SU-DHL-6 (cell line): Measurements from ENCODE around the gene S100A16.
"Not testable (repeated sequence)": the region's sequence is repeated elsewhere in the genome, so short reads cannot be mapped to it uniquely, and the experiment has no call there.

ENCODE experiments used
- H2AFZ ChIP-seq: fragments of 200-600 bp; sonication (generic); 2 replicates; pipeline ENCODE4 v1.6.1; 2014; ENCODE audit warnings: low read depth, mild to moderate bottlenecking, moderate library complexity, mixed read lengths, antibody characterized with exemption, low read length; ENCODE audit not compliant: severe bottlenecking
- H3F3A ChIP-seq: fragments of 200-600 bp; shearing (Covaris generic); 2 replicates; pipeline ENCODE4 v1.6.0; 2016; ENCODE audit warnings: antibody characterized with exemption, mild to moderate bottlenecking; ENCODE audit not compliant: insufficient read depth
- H3K27ac ChIP-seq: fragments of 200-600 bp; sonication (generic); 2 replicates; pipeline ENCODE4 v1.5.1; 2016; ENCODE audit warnings: low read depth, mild to moderate bottlenecking, low read length, moderate library complexity, mixed read lengths
- H3K27me3 ChIP-seq: fragments of 200-600 bp; sonication (generic), shearing (Covaris generic); 2 replicates; pipeline ENCODE4 v1.6.0; 2014; ENCODE audit warnings: mild to moderate bottlenecking, low read length
- H3K36me3 ChIP-seq: fragments of 200-600 bp; sonication (generic); 2 replicates; pipeline ENCODE4 v1.6.1; 2014; ENCODE audit warnings: mild to moderate bottlenecking, low read length, mixed read lengths
- H3K4me2 ChIP-seq: fragments of 300-600, 200-600 bp; shearing (Covaris generic), sonication (generic); 2 replicates; pipeline ENCODE4 v1.6.0; 2014; ENCODE audit warnings: low read length, low read depth, mild to moderate bottlenecking; ENCODE audit not compliant: poor library complexity, severe bottlenecking
- H3K4me3 ChIP-seq: fragments of 200-600 bp; sonication (generic); 2 replicates; pipeline ENCODE4 v1.5.1; 2014; ENCODE audit warnings: antibody characterized with exemption, low read length, mild to moderate bottlenecking, mixed read lengths; ENCODE audit not compliant: insufficient read depth, poor library complexity, severe bottlenecking
- H3K79me2 ChIP-seq: fragments of 200-600 bp; sonication (generic); 2 replicates; pipeline ENCODE4 v1.6.1; 2014; ENCODE audit warnings: mild to moderate bottlenecking, low read length, moderate library complexity; ENCODE audit not compliant: insufficient read depth
- H3K9ac ChIP-seq: fragments of 200-600 bp; sonication (generic); 2 replicates; pipeline ENCODE4 v1.7.0; 2014; ENCODE audit warnings: mild to moderate bottlenecking, low read length
- H3K9me2 ChIP-seq: fragments of 200-600 bp; sonication (generic); replicated peaks from 2 replicates; pipeline ENCODE4 v1.6.1; 2014; ENCODE audit warnings: low read length; ENCODE audit not compliant: insufficient read depth
- H3K9me3 ChIP-seq: fragments of 200-600 bp; sonication (generic); 2 replicates; pipeline ENCODE4 v1.6.1; 2014; ENCODE audit warnings: low read length, mixed read lengths; ENCODE audit not compliant: insufficient read depth
- H4K20me1 ChIP-seq: fragments of 200-600 bp; sonication (generic); 2 replicates; pipeline ENCODE4 v1.6.1; 2014; ENCODE audit warnings: low read depth, mild to moderate bottlenecking, antibody characterized with exemption, low read length, moderate library complexity, mixed read lengths
- EZH2phosphoT487 ChIP-seq: fragments of 200-600 bp; sonication (generic), shearing (Covaris generic); conservative IDR thresholded peaks from 2 replicates; pipeline ENCODE4 v1.6.1; 2018; ENCODE audit warnings: mild to moderate bottlenecking, antibody characterized with exemption, low read length, moderate library complexity, mixed read lengths
- TF ChIP-seq, protein P1 (sequence below): fragments of 200-600 bp; sonication (generic); IDR thresholded peaks from one replicate; pipeline ENCODE4 v1.5.1; 2017; ENCODE audit warnings: antibody characterized with exemption, mild to moderate bottlenecking, low read length, moderate library complexity; ENCODE audit not compliant: insufficient read depth, poor library complexity, severe bottlenecking

The S100A16 gene

DNA sequence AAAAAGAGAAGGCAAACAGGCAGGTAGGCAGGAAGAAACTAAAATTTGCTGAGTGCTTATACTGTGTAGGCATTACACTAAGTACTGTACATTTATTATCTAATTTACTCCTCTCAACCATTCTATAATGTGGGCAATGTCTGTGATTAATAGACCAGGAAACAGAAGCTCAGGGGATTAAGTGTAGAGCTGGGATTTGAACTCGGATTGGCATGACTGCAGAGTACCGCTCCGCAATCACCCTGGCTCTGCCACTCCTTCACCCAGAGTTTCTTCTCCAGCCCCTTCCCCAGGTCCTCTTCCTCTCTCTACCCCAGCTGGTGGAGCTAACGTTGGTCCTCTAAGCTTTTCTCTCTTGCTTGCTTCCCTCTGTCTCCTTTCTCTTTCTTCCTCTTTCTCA lies 35.8 kb downstream of the S100A16 start:
- Histone ChIP-seq H3K4me2 (no peak overlapping the region), H3K9ac (no peak overlapping the region), H3F3A (no peaks in the 10 kb centered on the region), H3K27me3 (no peaks in the 10 kb centered on the region), H3K27ac (no peak overlapping the region), H3K9me3 (no peaks in the 10 kb centered on the region), H2AFZ (no peak overlapping the region), H3K79me2 (no peaks in the 10 kb centered on the region), H4K20me1 (no peaks in the 10 kb centered on the region), H3K36me3 (no peaks in the 10 kb centered on the region), H3K9me2 (no peaks in the 10 kb centered on the region), H3K4me3 (no peak overlapping the region)
- TF ChIP-seq, protein P1, sequence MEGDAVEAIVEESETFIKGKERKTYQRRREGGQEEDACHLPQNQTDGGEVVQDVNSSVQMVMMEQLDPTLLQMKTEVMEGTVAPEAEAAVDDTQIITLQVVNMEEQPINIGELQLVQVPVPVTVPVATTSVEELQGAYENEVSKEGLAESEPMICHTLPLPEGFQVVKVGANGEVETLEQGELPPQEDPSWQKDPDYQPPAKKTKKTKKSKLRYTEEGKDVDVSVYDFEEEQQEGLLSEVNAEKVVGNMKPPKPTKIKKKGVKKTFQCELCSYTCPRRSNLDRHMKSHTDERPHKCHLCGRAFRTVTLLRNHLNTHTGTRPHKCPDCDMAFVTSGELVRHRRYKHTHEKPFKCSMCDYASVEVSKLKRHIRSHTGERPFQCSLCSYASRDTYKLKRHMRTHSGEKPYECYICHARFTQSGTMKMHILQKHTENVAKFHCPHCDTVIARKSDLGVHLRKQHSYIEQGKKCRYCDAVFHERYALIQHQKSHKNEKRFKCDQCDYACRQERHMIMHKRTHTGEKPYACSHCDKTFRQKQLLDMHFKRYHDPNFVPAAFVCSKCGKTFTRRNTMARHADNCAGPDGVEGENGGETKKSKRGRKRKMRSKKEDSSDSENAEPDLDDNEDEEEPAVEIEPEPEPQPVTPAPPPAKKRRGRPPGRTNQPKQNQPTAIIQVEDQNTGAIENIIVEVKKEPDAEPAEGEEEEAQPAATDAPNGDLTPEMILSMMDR: no peak
- TF ChIP-seq EZH2phosphoT487: no peak

DNA sequence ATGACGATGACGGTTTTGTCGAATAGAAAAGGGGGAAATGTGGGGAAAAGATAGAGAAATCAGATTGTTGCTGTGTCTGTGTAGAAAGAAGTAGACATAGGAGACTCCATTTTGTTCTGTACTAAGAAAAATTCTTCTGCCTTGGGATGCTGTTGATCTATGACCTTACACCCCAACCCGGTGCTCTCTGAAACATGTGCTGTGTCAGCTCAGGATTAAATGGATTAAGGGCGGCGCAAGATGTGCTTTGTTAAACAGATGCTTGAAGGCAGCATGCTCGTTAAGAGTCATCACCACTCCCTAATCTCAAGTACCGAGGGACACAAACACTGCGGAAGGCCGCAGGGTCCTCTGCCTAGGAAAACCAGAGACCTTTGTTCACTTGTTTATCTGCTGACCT lies 37.4 kb downstream of the S100A16 start:
- not testable (repeated sequence) for H3K27me3 ChIP-seq, H3K36me3 ChIP-seq, H3K27ac ChIP-seq, H3K9me2 ChIP-seq, H3K79me2 ChIP-seq, H3K9me3 ChIP-seq, H3K4me2 ChIP-seq, H3K4me3 ChIP-seq, H3K9ac ChIP-seq, H2AFZ ChIP-seq, H4K20me1 ChIP-seq, H3F3A ChIP-seq

DNA sequence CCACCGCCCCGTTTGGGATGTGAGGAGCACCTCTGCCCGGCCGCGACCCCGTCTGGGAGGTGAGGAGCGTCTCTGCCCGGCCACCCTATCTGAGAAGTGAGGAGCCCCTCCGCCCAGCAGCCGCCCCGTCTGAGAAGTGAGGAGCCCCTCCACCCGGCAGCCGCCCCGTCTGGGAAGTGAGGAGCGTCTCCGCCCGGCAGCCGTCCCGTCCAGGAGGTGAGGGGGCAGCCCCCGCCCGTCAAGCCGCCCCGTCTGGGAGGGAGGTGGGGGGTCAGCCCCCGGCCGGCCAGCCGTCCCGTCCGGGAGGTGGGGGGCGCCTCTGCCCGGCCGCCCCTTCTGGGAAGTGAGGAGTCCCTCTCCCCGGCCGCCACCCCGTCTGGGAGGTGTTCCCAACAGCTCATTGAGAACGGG lies 37.9 kb downstream of the S100A16 start:
- H3K9me3 ChIP-seq, H4K20me1 ChIP-seq, H3K4me2 ChIP-seq, H3K4me3 ChIP-seq, H3F3A ChIP-seq, H2AFZ ChIP-seq, H3K79me2 ChIP-seq, H3K27me3 ChIP-seq, H3K9ac ChIP-seq, H3K36me3 ChIP-seq, H3K9me2 ChIP-seq, H3K27ac ChIP-seq: not testable (repeated sequence)

DNA sequence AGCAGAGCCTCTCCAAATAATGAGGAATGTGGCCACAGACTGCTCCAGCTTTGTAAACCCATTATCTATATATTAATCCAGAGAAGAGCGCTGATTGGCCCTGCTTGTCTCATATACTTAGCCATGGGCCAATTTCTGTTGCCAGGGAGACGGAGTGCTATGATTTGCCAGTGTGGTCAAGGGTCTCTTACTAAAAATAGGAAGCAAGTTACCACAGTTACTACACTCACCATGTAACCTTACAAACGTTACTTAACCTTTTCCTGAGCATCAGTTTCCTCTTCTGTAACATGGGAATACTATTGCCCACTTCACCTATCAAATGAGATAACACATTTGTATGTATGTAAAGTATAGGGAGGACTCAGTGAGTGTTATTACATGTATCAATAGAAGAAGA lies 39.6 kb downstream of the S100A16 start:
- no peaks in the 10 kb centered on the region for H3F3A ChIP-seq
- H2AFZ ChIP-seq: no peak overlapping the region
- no peak for TF ChIP-seq EZH2phosphoT487
- TF ChIP-seq, protein P1: no peak
- no peaks in the 10 kb centered on the region for H3K27me3 ChIP-seq
- H3K27ac ChIP-seq: no peak overlapping the region
- no peaks in the 10 kb centered on the region for H3K36me3 ChIP-seq
- H4K20me1 ChIP-seq: no peaks in the 10 kb centered on the region
- no peak overlapping the region for H3K9ac ChIP-seq
- H3K4me3 ChIP-seq: no peak overlapping the region
- H3K9me2 ChIP-seq: no peaks in the 10 kb centered on the region
- no peak overlapping the region for H3K4me2 ChIP-seq
- H3K9me3 ChIP-seq: no peaks in the 10 kb centered on the region
- H3K79me2 ChIP-seq: no peaks in the 10 kb centered on the region
